H9 (cell line): ENCODE measurements around the gene ANKRD11. TPM values are rescaled to one million over a fixed set of nuclear protein-coding genes. Genes with fewer than 3 reads are reported as not detected.

Source experiments
- DNase-seq: peaks from one replicate; pipeline ENCODE4 v3.0.0-alpha.2; 2017
- H2AFZ ChIP-seq: one replicate; pipeline ENCODE4 v1.6.1; 2013; ENCODE audit warnings: mild to moderate bottlenecking, low read length, control low read depth, moderate library complexity
- H2AK5ac ChIP-seq: 2 replicates; pipeline ENCODE4 v1.6.1; 2013; ENCODE audit warnings: low read length, control low read depth, mixed read lengths; ENCODE audit not compliant: insufficient read length
- H2BK120ac ChIP-seq: one replicate; pipeline ENCODE4 v1.6.1; 2013; ENCODE audit warnings: low read depth, mild to moderate bottlenecking, low read length, control low read depth, inconsistent platforms; ENCODE audit not compliant: poor library complexity, severe bottlenecking
- H2BK12ac ChIP-seq: 2 replicates; pipeline ENCODE4 v1.6.1; 2013; ENCODE audit warnings: low read length, control low read depth, mixed read lengths, low read depth; ENCODE audit not compliant: insufficient read length
- H2BK15ac ChIP-seq: 2 replicates; pipeline ENCODE4 v1.6.1; 2013; ENCODE audit warnings: low read depth, low read length, control low read depth
- H2BK20ac ChIP-seq: one replicate; pipeline ENCODE4 v1.6.1; 2013; ENCODE audit warnings: low read depth, mild to moderate bottlenecking, low read length, control low read depth, inconsistent platforms; ENCODE audit not compliant: poor library complexity, severe bottlenecking
- H2BK5ac ChIP-seq: 2 replicates; pipeline ENCODE4 v1.6.1; 2013; ENCODE audit warnings: low read length, control low read depth, mixed read lengths; ENCODE audit not compliant: insufficient read length
- H3K14ac ChIP-seq: 2 replicates; pipeline ENCODE4 v1.6.1; 2013; ENCODE audit warnings: low read length, control low read depth; ENCODE audit not compliant: insufficient read depth
- H3K18ac ChIP-seq: 2 replicates; pipeline ENCODE4 v1.6.1; 2013; ENCODE audit warnings: low read depth, mild to moderate bottlenecking, mixed read lengths, low read length, control low read depth; ENCODE audit not compliant: insufficient read length
- H3K23ac ChIP-seq: 2 replicates; pipeline ENCODE4 v1.6.1; 2013; ENCODE audit warnings: low read length, control low read depth, mixed read lengths, low read depth; ENCODE audit not compliant: insufficient read length
- H3K23me2 ChIP-seq: 2 replicates; pipeline ENCODE4 v1.6.1; 2013; ENCODE audit warnings: low read depth, mild to moderate bottlenecking, mixed read lengths, low read length, control low read depth; ENCODE audit not compliant: insufficient read length, poor library complexity, severe bottlenecking
- H3K27ac ChIP-seq: 2 replicates; pipeline ENCODE4 v1.5.1; 2013; ENCODE audit warnings: low read length, control low read depth, mixed read lengths, low read depth; ENCODE audit not compliant: insufficient read length
- H3K27me3 ChIP-seq: 2 replicates; pipeline ENCODE4 v1.6.1; 2013; ENCODE audit warnings: low read length, control low read depth, inconsistent platforms; ENCODE audit not compliant: insufficient read depth
- H3K4ac ChIP-seq: 2 replicates; pipeline ENCODE4 v1.6.1; 2013; ENCODE audit warnings: low read depth, mild to moderate bottlenecking, control low read depth, inconsistent platforms, low read length, moderate library complexity
- H3K4me1 ChIP-seq: 2 replicates; pipeline ENCODE4 v1.6.1; 2013; ENCODE audit warnings: low read length, control low read depth, inconsistent platforms; ENCODE audit not compliant: insufficient read depth
- H3K4me2 ChIP-seq: 2 replicates; pipeline ENCODE4 v1.6.1; 2013; ENCODE audit warnings: low read length, control low read depth, mixed read lengths; ENCODE audit not compliant: insufficient read length, insufficient read depth
- H3K56ac ChIP-seq: 2 replicates; pipeline ENCODE4 v1.6.1; 2013; ENCODE audit warnings: low read depth, mild to moderate bottlenecking, mixed read lengths, low read length, control low read depth; ENCODE audit not compliant: insufficient read length
- H3K79me1 ChIP-seq: 2 replicates; pipeline ENCODE4 v1.6.1; 2013; ENCODE audit warnings: low read depth, mild to moderate bottlenecking, moderate library complexity, low read length, control low read depth, inconsistent platforms; ENCODE audit not compliant: insufficient read depth, poor library complexity, severe bottlenecking
- H3K79me2 ChIP-seq: 2 replicates; pipeline ENCODE4 v1.6.1; 2013; ENCODE audit warnings: low read length, control low read depth, inconsistent platforms; ENCODE audit not compliant: insufficient read depth
- H3K9ac ChIP-seq: 2 replicates; pipeline ENCODE4 v1.6.1; 2013; ENCODE audit warnings: low read length, control low read depth, mixed read lengths; ENCODE audit not compliant: insufficient read length; ENCODE audit errors: extremely low read depth
- H3K9me3 ChIP-seq: one replicate; pipeline ENCODE4 v1.6.1; 2013; ENCODE audit warnings: low read depth, low read length, inconsistent platforms; ENCODE audit not compliant: control insufficient read depth
- H3T11ph ChIP-seq: one replicate; pipeline ENCODE4 v1.6.1; 2013; ENCODE audit warnings: mild to moderate bottlenecking, low read length, control low read depth, inconsistent platforms
- H4K20me1 ChIP-seq: one replicate; pipeline ENCODE4 v1.6.1; 2013; ENCODE audit not compliant: control insufficient read depth, insufficient read length, insufficient read depth
- H4K5ac ChIP-seq: 2 replicates; pipeline ENCODE4 v1.6.1; 2013; ENCODE audit warnings: low read depth, mild to moderate bottlenecking, mixed read lengths, low read length, control low read depth; ENCODE audit not compliant: insufficient read length
- H4K8ac ChIP-seq: replicated peaks from 2 replicates; pipeline ENCODE4 v1.6.1; 2013; ENCODE audit warnings: low read length, control low read depth, mixed read lengths, low read depth; ENCODE audit not compliant: insufficient read length
- H4K91ac ChIP-seq: 2 replicates; pipeline ENCODE4 v1.6.1; 2013; ENCODE audit warnings: low read depth, mild to moderate bottlenecking, moderate library complexity, mixed read lengths, low read length, control low read depth; ENCODE audit not compliant: insufficient read length
- H3K27ac Mint-ChIP-seq, 3 experiments: 2 replicates in 2 of 3; 3 replicates in 1 of 3; pipeline ENCODE4 v1.8.0; 2020 to 2021; ENCODE audit warnings: mixed read lengths in 3 of 3, mild to moderate bottlenecking in 1 of 3, moderate library complexity in 1 of 3
- H3K27me3 Mint-ChIP-seq: 2 replicates; pipeline ENCODE4 v1.8.0; 2021; ENCODE audit warnings: low read depth, mild to moderate bottlenecking, moderate library complexity, mixed read lengths
- H3K36me3 Mint-ChIP-seq, 3 experiments: 2 replicates in 2 of 3; 3 replicates in 1 of 3; pipeline ENCODE4 v1.8.0; 2020 to 2021; ENCODE audit warnings: low read depth in 3 of 3, mixed read lengths in 3 of 3; ENCODE audit not compliant: insufficient read depth in 1 of 3
- H3K4me1 Mint-ChIP-seq, 2 experiments: 2 replicates each; pipeline ENCODE4 v1.8.0; 2020; ENCODE audit warnings: mixed read lengths in 2 of 2
- H3K4me3 Mint-ChIP-seq, 2 experiments: 2 replicates in 1 of 2; 3 replicates in 1 of 2; pipeline ENCODE4 v1.8.0; 2020 to 2021; ENCODE audit warnings: mild to moderate bottlenecking in 2 of 2, mixed read lengths in 2 of 2, moderate library complexity in 1 of 2
- H3K9me3 Mint-ChIP-seq, 2 experiments: 2 replicates in 1 of 2; 3 replicates in 1 of 2; pipeline ENCODE4 v1.8.0; 2020; ENCODE audit warnings: mild to moderate bottlenecking in 2 of 2, mixed read lengths in 2 of 2, moderate library complexity in 1 of 2
- CTCF ChIP-seq: fragments of 200-600 bp; sonication (generic); conservative IDR thresholded peaks from 3 replicates; pipeline ENCODE4 v1.8.0; 2021; ENCODE audit warnings: antibody characterized with exemption, mild to moderate bottlenecking
- WGBS: extraction: QIAGEN DNeasy Blood & Tissue Kit; methylation state at CpG from one replicate; pipeline ENCODE4 v1.1.7; 2013; ENCODE audit warnings: missing lambda C conversion rate, low lambda C conversion rate, mixed read lengths; ENCODE audit not compliant: insufficient read length; ENCODE audit errors: extremely low coverage; 5-methylcytosine and 5-hydroxymethylcytosine counted together
- total RNA-seq: library from RNA; stranded (reverse); gene quantifications from 2 replicates; pipeline ENCODE4 v1.2.1, GENCODE V29; 2021

ANKRD11 gene
- total RNA-seq, 1 experiment from 2014 or later = 181 TPM

GRCh38 chr16:89537549-89537925, 47.2 kb upstream of the ANKRD11 start:
- H3K36me3 Mint-ChIP-seq = peaks cover 30 to 68% (median 58%) of the 10 kb centered on the region in 3 experiments
- Histone ChIP-seq H4K8ac (no peak overlapping the region), H3K56ac (no peak overlapping the region), H4K20me1 (no peaks in the 10 kb centered on the region), H3K27me3 (no peaks in the 10 kb centered on the region), H2BK20ac (no peak overlapping the region), H3K4me2 (no peak overlapping the region), H3K14ac (no peak overlapping the region; the same call in 1 of the 2 replicates), H3K18ac (no peak overlapping the region), H3K79me1 (no peaks in the 10 kb centered on the region), H4K5ac (no peak overlapping the region), H3K23me2 (no peaks in the 10 kb centered on the region), H2BK120ac (no peak overlapping the region), H2BK15ac (no peak overlapping the region), H3K9ac (no peak overlapping the region), H3K4me1 (no peaks in the 10 kb centered on the region), H3K23ac (no peak overlapping the region), H3K27ac (no peak overlapping the region), H2BK5ac (no peak overlapping the region), H2BK12ac (no peak overlapping the region), H4K91ac (no peak overlapping the region), H3K4ac (no peak overlapping the region), H3K9me3 (no peaks in the 10 kb centered on the region), H2AFZ (no peak overlapping the region), H3T11ph (no peak overlapping the region), H3K79me2 (no peaks in the 10 kb centered on the region), H2AK5ac (no peak overlapping the region)
- no CpG with 5 or more reads among the region's 7 CpGs for WGBS
- H3K27ac Mint-ChIP-seq = no peak overlapping the region
- no peak for DNase-seq
- H3K4me3 Mint-ChIP-seq = no peak overlapping the region
- H3K9me3 Mint-ChIP-seq = no peaks in the 10 kb centered on the region
- TF ChIP-seq CTCF = no peak
- no peaks in the 10 kb centered on the region for H3K4me1 Mint-ChIP-seq
- H3K27me3 Mint-ChIP-seq = no peaks in the 10 kb centered on the region
